C4-2B (cell line): Measurements from ENCODE around the gene NFATC3.

ENCODE experiments used
- CTCF ChIP-seq: fragments of 450-650 bp; conservative IDR thresholded peaks from 2 replicates; pipeline ENCODE4 v1.5.1; 2017; ENCODE audit warnings: mild to moderate bottlenecking
- ZFX ChIP-seq: fragments of 450-650 bp; IDR thresholded peaks from 2 replicates; pipeline ENCODE4 v1.6.1; 2017

GRCh38 chr16:68230176-68230571, 145.0 kb downstream of the NFATC3 start:
- TF ChIP-seq CTCF (no peak), ZFX (no peak)
